ENCODE data around the gene MAZ.

MAZ gene

GRCh38 chr16:29815793-29816693, 9.7 kb downstream of the MAZ start, which contains the start of gene PAGR1:
PAGR1 (plus strand) TSS chr16:29816152; CDS start chr16:29816526, 374 bp downstream.
- TF ChIP-seq CTCF (IDR thresholded peaks at IDR 0.05; ENCODE audit: low read depth, low read length) = peak; percentile 90
- H3K27ac ChIP-seq = peak within 1 kb of the TSS; percentile 97
- no peaks in the 10 kb centered on the region for H3K9me3 ChIP-seq (ENCODE audit: severe bottlenecking)
- peak within 1 kb of the TSS; percentile 81 for H3K4me3 ChIP-seq (ENCODE audit: low read depth, low read length)
- no peaks in the 10 kb centered on the region for H3K27me3 ChIP-seq (ENCODE audit: insufficient read depth, low read depth, severe bottlenecking)
- peak; percentile 98 for DNase-seq
- H3K36me3 ChIP-seq = peaks cover 27% of the 10 kb centered on the region

GRCh38 chr16:29816694-29817441, 10.5 kb downstream of the MAZ start:
- H3K36me3 ChIP-seq = peaks cover 27% of the 10 kb centered on the region
- H3K9me3 ChIP-seq (ENCODE audit: severe bottlenecking) = no peaks in the 10 kb centered on the region
- H3K27ac ChIP-seq = peak overlapping the region; percentile 97
- peak; percentile 28; the same call in 1 of the 2 replicates for TF ChIP-seq CTCF (IDR thresholded peaks at IDR 0.05; ENCODE audit: low read depth, low read length)
- H3K4me3 ChIP-seq (ENCODE audit: low read depth, low read length) = peak overlapping the region; percentile 81
- H3K27me3 ChIP-seq (ENCODE audit: insufficient read depth, low read depth, severe bottlenecking) = no peaks in the 10 kb centered on the region
- peak; percentile 65 for DNase-seq

GRCh38 chr16:29818082-29818481, 11.8 kb downstream of the MAZ start:
- no peak for TF ChIP-seq CTCF (IDR thresholded peaks at IDR 0.05; ENCODE audit: low read depth, low read length)
- no peaks in the 10 kb centered on the region for H3K27me3 ChIP-seq (ENCODE audit: insufficient read depth, low read depth, severe bottlenecking)
- H3K36me3 ChIP-seq = peaks cover 27% of the 10 kb centered on the region
- DNase-seq = no peak
- H3K27ac ChIP-seq = no peak overlapping the region
- no peak overlapping the region for H3K4me3 ChIP-seq (ENCODE audit: low read depth, low read length)
- no peaks in the 10 kb centered on the region for H3K9me3 ChIP-seq (ENCODE audit: severe bottlenecking)

- H3K9me3 ChIP-seq (ENCODE audit: severe bottlenecking) = no peaks in the 10 kb centered on the region
- peak overlapping the region; percentile 23 for H3K27ac ChIP-seq
- DNase-seq = no peak
- H3K4me3 ChIP-seq (ENCODE audit: low read depth, low read length) = no peak overlapping the region
- peak; percentile 58 for TF ChIP-seq CTCF (IDR thresholded peaks at IDR 0.05; ENCODE audit: low read depth, low read length)
- no peaks in the 10 kb centered on the region for H3K27me3 ChIP-seq (ENCODE audit: insufficient read depth, low read depth, severe bottlenecking)
- H3K36me3 ChIP-seq = peaks cover 27% of the 10 kb centered on the region
These were observed 13.2 kb downstream of the MAZ start for GRCh38 chr16:29819506-29819905.

- TF ChIP-seq CTCF (IDR thresholded peaks at IDR 0.05; ENCODE audit: low read depth, low read length) = no peak
- DNase-seq = peak; percentile 72
- no peaks in the 10 kb centered on the region for H3K9me3 ChIP-seq (ENCODE audit: severe bottlenecking)
- H3K4me3 ChIP-seq (ENCODE audit: low read depth, low read length) = peak within 1 kb of the TSS; percentile 34
- no peaks in the 10 kb centered on the region for H3K27me3 ChIP-seq (ENCODE audit: insufficient read depth, low read depth, severe bottlenecking)
- peaks cover 27% of the 10 kb centered on the region for H3K36me3 ChIP-seq
- peak within 1 kb of the TSS; percentile 41 for H3K27ac ChIP-seq
These were observed 14.0 kb downstream of the MAZ start, which contains the start of gene MVP for GRCh38 chr16:29820271-29820701. MVP (plus strand) TSS chr16:29820462; CDS start chr16:29830550, 10,088 bp downstream.

Data from WERI-Rb-1 (cell line).